GM23248 (cell line): ENCODE data around the gene PAX9. TPM values are rescaled to one million over a fixed set of nuclear protein-coding genes. Genes with fewer than 3 reads are reported as not detected.

Experiments used
- DNase-seq: peaks from one replicate; pipeline ENCODE4 v3.0.0-alpha.2; 2015
- H2AFZ ChIP-seq: fragments of 200-600 bp; sonication (generic); 2 replicates; pipeline ENCODE4 v1.6.1; 2016; ENCODE audit warnings: antibody characterized with exemption
- H3F3A ChIP-seq: fragments of 200-600 bp; sonication (generic); 2 replicates; pipeline ENCODE4 v1.6.1; 2016; ENCODE audit warnings: mild to moderate bottlenecking, antibody characterized with exemption, mixed run types; ENCODE audit not compliant: insufficient read depth
- H3K27ac ChIP-seq: fragments of 200-600 bp; sonication (generic); 2 replicates; pipeline ENCODE4 v1.5.1; 2016; ENCODE audit warnings: mild to moderate bottlenecking
- H3K27me3 ChIP-seq: fragments of 200-600 bp; sonication (generic); replicated peaks from 2 replicates; pipeline ENCODE4 v1.6.1; 2016; ENCODE audit warnings: mild to moderate bottlenecking; ENCODE audit not compliant: insufficient read depth
- H3K36me3 ChIP-seq: fragments of 200-600 bp; sonication (generic); 2 replicates; pipeline ENCODE4 v1.6.1; 2016; ENCODE audit warnings: low read depth, mild to moderate bottlenecking
- H3K4me1 ChIP-seq: fragments of 200-600 bp; sonication (generic); 2 replicates; pipeline ENCODE4 v1.6.1; 2016; ENCODE audit warnings: mild to moderate bottlenecking; ENCODE audit not compliant: insufficient read depth
- H3K4me2 ChIP-seq: fragments of 200-600 bp; sonication (generic); one replicate; pipeline ENCODE4 v1.6.1; 2016; ENCODE audit warnings: mild to moderate bottlenecking; ENCODE audit not compliant: unreplicated experiment
- H3K4me3 ChIP-seq: fragments of 200-600 bp; sonication (generic); 2 replicates; pipeline ENCODE4 v1.5.1; 2016; ENCODE audit warnings: mild to moderate bottlenecking
- H3K79me2 ChIP-seq: fragments of 200-600 bp; sonication (generic); 2 replicates; pipeline ENCODE4 v1.6.1; 2016; ENCODE audit warnings: mild to moderate bottlenecking; ENCODE audit not compliant: insufficient read depth
- H3K9ac ChIP-seq: fragments of 200-600 bp; sonication (generic); 2 replicates; pipeline ENCODE4 v1.6.1; 2016; ENCODE audit warnings: mild to moderate bottlenecking
- H3K9me2 ChIP-seq: fragments of 200-600 bp; sonication (generic); 2 replicates; pipeline ENCODE4 v1.6.1; 2016; ENCODE audit warnings: mixed run types, mild to moderate bottlenecking, moderate library complexity; ENCODE audit not compliant: insufficient read depth
- H3K9me3 ChIP-seq: fragments of 200-600 bp; sonication (generic); one replicate; pipeline ENCODE4 v1.6.1; 2017; ENCODE audit warnings: low read depth
- H4K20me1 ChIP-seq: fragments of 200-600 bp; sonication (generic); 2 replicates; pipeline ENCODE4 v1.6.0; 2016; ENCODE audit not compliant: insufficient read depth
- EZH2 ChIP-seq: fragments of 200-600 bp; sonication (generic); IDR thresholded peaks from 2 replicates; pipeline ENCODE4 v1.6.1; 2018; ENCODE audit warnings: antibody characterized with exemption, mild to moderate bottlenecking; ENCODE audit not compliant: insufficient read depth, poor library complexity, severe bottlenecking
- EZH2phosphoT487 ChIP-seq: fragments of 200-600 bp; sonication (generic); IDR thresholded peaks from 2 replicates; pipeline ENCODE4 v1.6.1; 2018; ENCODE audit warnings: antibody characterized with exemption, moderate library complexity, mild to moderate bottlenecking, low read depth; ENCODE audit not compliant: insufficient read depth
- WGBS, 2 experiments: methylation state at CpG; one replicate each; pipeline ENCODE4 v1.1.6; 2015 to 2017; ENCODE audit warnings: low lambda C conversion rate in 2 of 2, low coverage in 1 of 2; ENCODE audit errors: missing lambda C conversion rate in 2 of 2; 5-methylcytosine and 5-hydroxymethylcytosine counted together
- in situ Hi-C: fragments of 300-500 bp; cut with MboI; formaldehyde crosslinking; loops from 2 replicates; pipeline ENCODE4 v1.15.0; 2020
- polyA plus RNA-seq: library from polyadenylated mRNA; unstranded; fragments of >200 nt; fragmentation: Nextera tagmentation; extraction: Ambion mirVana; gene quantifications from 2 replicates; pipeline ENCODE4 v1.2.1, GENCODE V29; 2016
- total RNA-seq: library from RNA; depleted of rRNA; stranded (reverse); fragments of >200 nt; shearing (Covaris generic); gene quantifications from 2 replicates; pipeline ENCODE4 v1.2.3, GENCODE V29; 2014

The PAX9 gene
- total and polyA plus RNA-seq, 2 experiments from 2014 or later = 0.19 TPM; not detected in 1

DNA sequence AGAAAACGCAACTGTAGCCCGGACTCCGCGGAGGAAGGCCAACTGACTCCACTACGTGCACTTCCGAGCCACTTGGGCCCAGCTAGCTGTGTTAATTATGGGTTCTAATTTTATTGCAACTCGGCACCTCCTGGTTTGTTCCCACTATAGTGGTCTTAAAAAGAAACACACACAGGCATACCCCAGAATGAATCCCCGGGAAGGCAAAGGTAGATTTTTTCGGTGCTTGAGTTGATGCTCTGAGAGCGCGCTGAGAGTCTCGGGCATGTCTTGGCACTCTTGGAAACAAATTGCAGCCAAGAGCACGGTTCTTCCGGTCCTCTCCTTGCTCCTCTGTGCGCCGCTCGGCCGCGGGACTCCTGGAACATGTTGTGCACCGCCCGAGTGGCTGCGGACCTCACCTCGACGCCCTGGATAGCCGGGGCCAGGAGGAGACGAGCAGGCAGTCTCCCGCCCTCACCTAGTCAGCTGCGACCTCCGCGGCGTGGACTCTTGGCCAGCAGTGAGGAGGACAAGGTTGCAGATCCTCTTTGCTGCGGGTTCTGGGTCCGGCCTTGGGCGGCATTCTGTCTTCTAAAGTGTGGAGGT, 6.8 kb upstream of the PAX9 start:
- H3F3A ChIP-seq = no peaks in the 10 kb centered on the region
- no peak overlapping the region for H3K27ac ChIP-seq
- H3K4me1 ChIP-seq = no peaks in the 10 kb centered on the region
- H3K27me3 ChIP-seq = peaks cover 100% of the 10 kb centered on the region
- whole genome bisulfite sequencing, 2 experiments = 15 to 17% methylated on average over 34 of the region's 34 CpGs
- no peak for TF ChIP-seq EZH2phosphoT487
- TF ChIP-seq EZH2 = peak; percentile 20
- H4K20me1 ChIP-seq = no peaks in the 10 kb centered on the region
- H3K9me3 ChIP-seq = no peaks in the 10 kb centered on the region
- no peaks in the 10 kb centered on the region for H3K36me3 ChIP-seq
- H3K9me2 ChIP-seq = no peaks in the 10 kb centered on the region
- H2AFZ ChIP-seq = no peak overlapping the region
- H3K79me2 ChIP-seq = no peaks in the 10 kb centered on the region
- no peak overlapping the region for H3K9ac ChIP-seq
- no peak for DNase-seq
- in situ Hi-C loops = loop anchor here (10.0 to 25.0 kb wide), 2 partner anchors 282 to 490 kb away; no protein-coding TSS in a partner anchor
- H3K4me2 ChIP-seq = no peak overlapping the region
- no peak overlapping the region for H3K4me3 ChIP-seq

DNA sequence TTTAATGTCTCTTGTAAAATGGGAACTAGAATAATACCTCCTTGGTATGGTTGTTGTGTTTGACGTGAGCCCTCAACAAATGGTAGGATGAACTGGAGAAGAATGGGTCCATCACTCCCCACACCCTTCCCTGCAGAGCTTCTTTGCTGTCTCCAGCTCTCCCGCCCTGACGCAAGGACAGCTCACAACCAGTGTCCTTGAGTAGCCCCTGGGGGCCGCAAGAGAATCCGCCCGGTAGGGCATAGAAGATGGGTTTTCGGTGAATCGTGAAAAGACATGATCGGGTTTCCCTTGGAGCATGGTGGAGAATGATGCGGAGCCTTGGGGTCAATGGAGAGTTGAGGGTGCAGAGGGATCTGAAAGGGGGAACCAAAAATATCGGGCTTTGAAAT, 6.1 kb upstream of the PAX9 start:
- DNase-seq = no peak
- Histone ChIP-seq H3K27ac (no peak overlapping the region), H3K27me3 (peaks cover 100% of the 10 kb centered on the region), H3K36me3 (no peaks in the 10 kb centered on the region), H3K4me2 (no peak overlapping the region), H3K9me2 (no peaks in the 10 kb centered on the region), H3K79me2 (no peaks in the 10 kb centered on the region), H4K20me1 (no peaks in the 10 kb centered on the region), H3K4me3 (no peak overlapping the region), H3F3A (no peaks in the 10 kb centered on the region), H3K4me1 (no peaks in the 10 kb centered on the region), H2AFZ (no peak overlapping the region), H3K9me3 (no peaks in the 10 kb centered on the region), H3K9ac (no peak overlapping the region)
- no peak for TF ChIP-seq EZH2phosphoT487
- peak; percentile 62 for TF ChIP-seq EZH2
- 11 to 14% methylated on average over 11 of the region's 11 CpGs for WGBS, 2 experiments
- in situ Hi-C loops = loop anchor here (10.0 to 25.0 kb wide), 2 partner anchors 282 to 489 kb away; no protein-coding TSS in a partner anchor

GRCh38 chr14:36655963-36656686, 5.5 kb upstream of the PAX9 start:
- H4K20me1 ChIP-seq = no peaks in the 10 kb centered on the region
- no peaks in the 10 kb centered on the region for H3F3A ChIP-seq
- H3K36me3 ChIP-seq = no peaks in the 10 kb centered on the region
- H3K4me2 ChIP-seq = no peak overlapping the region
- no peaks in the 10 kb centered on the region for H3K4me1 ChIP-seq
- H3K9me2 ChIP-seq = no peaks in the 10 kb centered on the region
- no peak overlapping the region for H3K27ac ChIP-seq
- DNase-seq = peak; percentile 42
- peaks cover 99% of the 10 kb centered on the region for H3K27me3 ChIP-seq
- 12 to 17% methylated on average over 38 to 43 of the region's 48 CpGs for WGBS, 2 experiments
- no peak overlapping the region for H3K4me3 ChIP-seq
- no peak overlapping the region for H2AFZ ChIP-seq
- no peaks in the 10 kb centered on the region for H3K9me3 ChIP-seq
- H3K79me2 ChIP-seq = no peaks in the 10 kb centered on the region
- H3K9ac ChIP-seq = no peak overlapping the region
- TF ChIP-seq EZH2 (peak; percentile 18), EZH2phosphoT487 (no peak)
- in situ Hi-C loops = loop anchor here (10.0 to 25.0 kb wide), 2 partner anchors 281 to 489 kb away; no protein-coding TSS in a partner anchor

DNA sequence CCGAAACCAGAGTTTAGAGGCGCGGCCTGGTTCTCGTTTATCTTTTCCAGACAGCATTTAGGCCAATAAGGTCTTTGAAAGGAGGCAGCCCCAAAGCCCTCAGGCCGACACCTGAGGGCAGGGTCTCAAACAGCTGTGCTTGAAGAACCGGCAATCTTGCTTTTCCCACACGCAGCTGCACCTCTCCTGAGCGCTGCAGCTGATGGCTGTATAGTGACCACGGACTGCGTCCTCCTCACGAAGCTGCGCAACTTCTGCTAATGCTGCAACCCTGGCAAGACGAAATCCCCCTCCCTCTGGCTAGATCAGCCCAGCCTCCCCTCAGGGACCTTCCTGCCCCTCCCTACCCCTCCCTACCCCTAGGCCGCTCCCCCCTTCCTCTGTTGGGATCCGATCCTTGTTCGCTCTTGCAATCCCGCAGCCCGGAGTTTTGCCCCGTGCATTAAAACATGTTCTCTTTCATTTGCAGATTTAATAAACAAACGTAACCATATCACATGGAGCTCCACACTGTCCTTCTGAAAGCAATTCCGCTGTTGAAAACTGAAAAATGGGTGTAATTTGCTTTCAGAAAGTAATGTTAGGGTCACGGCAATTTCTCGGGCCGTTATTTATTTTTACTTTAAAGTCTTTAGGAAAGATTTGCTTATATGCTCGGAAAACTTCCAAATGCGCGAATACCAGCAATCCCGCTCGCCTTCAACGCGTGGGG, 4.8 kb upstream of the PAX9 start:
- Histone ChIP-seq H3K27ac (no peak overlapping the region), H3K9me2 (no peaks in the 10 kb centered on the region), H2AFZ (no peak overlapping the region), H3F3A (no peaks in the 10 kb centered on the region), H3K4me2 (peak overlapping the region; percentile 13), H3K4me1 (no peaks in the 10 kb centered on the region), H3K36me3 (no peaks in the 10 kb centered on the region), H3K4me3 (peak overlapping the region; percentile 50), H4K20me1 (no peaks in the 10 kb centered on the region), H3K9ac (no peak overlapping the region), H3K79me2 (no peaks in the 10 kb centered on the region), H3K27me3 (peaks cover 92% of the 10 kb centered on the region), H3K9me3 (no peaks in the 10 kb centered on the region)
- 24 to 25% methylated on average over 25 to 31 of the region's 31 CpGs for WGBS, 2 experiments
- DNase-seq = peak; percentile 7
- in situ Hi-C loops = loop anchor here (10.0 to 25.0 kb wide), 2 partner anchors 280 to 488 kb away; no protein-coding TSS in a partner anchor
- peak; percentile 99 for TF ChIP-seq EZH2
- TF ChIP-seq EZH2phosphoT487 = no peak; the same call in 1 of the 2 replicates
